ENCODE measurements around the gene FAM174A. TPM values are rescaled to one million over a fixed set of nuclear protein-coding genes. Genes with fewer than 3 reads are reported as not detected.
A peak's percentile ranks its signal among the peaks of the same experiment; 100 is the strongest.

Gene FAM174A
- polyA plus RNA-seq, 3 donors: 5.3 to 11.1 (median 9.2) TPM

GRCh38 chr5:100550531-100551051 is 15.4 kb downstream of the FAM174A start:
- Mint-ChIP-seq H3K4me1 (peaks cover 6% of the 10 kb centered on the region), H3K36me3 (peaks cover 2 to 5% of the 10 kb centered on the region in 2 donors), H3K4me3 (no peak overlapping the region), H3K9me3 (peaks cover 0 to 3% (median 2%) of the 10 kb centered on the region in 7 donors), H3K27ac (peak overlapping the region in 2 of 7 donors; percentile 25 to 60), H3K27me3 (ENCODE audit: low read depth in 3 of 3) (no peaks in the 10 kb centered on the region)
- 67% methylated on average over 1 of the region's 1 CpG for WGBS (ENCODE audit: insufficient coverage)
- no peak overlapping the region for H3K4me2 ChIP-seq (replicated peaks; ENCODE audit: extremely low read depth, low read length, poor library complexity, severe bottlenecking)
- no peaks in the 10 kb centered on the region for H4K20me1 ChIP-seq (ENCODE audit: insufficient read depth, low read length)
- H3K27me3 ChIP-seq (ENCODE audit: control insufficient read depth in 2 of 2, insufficient read depth in 2 of 2, low read length in 2 of 2): no peaks in the 10 kb centered on the region
- intact Hi-C loops (cut with micrococcal nuclease): no loop called here
- DNase-seq: no peak
- no peak overlapping the region for H3K4me3 ChIP-seq (replicated peaks in 1 of 3; ENCODE audit: low read depth in 2 of 3, low read length in 3 of 3)
- no peaks in the 10 kb centered on the region for H3K36me3 ChIP-seq (replicated peaks in 1 of 2; ENCODE audit: control insufficient read depth in 1 of 2, insufficient read depth in 2 of 2, low read length in 2 of 2)
- H3K4me1 ChIP-seq (ENCODE audit: control insufficient read depth in 1 of 2, insufficient read depth in 2 of 2, low read length in 2 of 2): no peaks in the 10 kb centered on the region
- no peak overlapping the region for H3K9ac ChIP-seq (ENCODE audit: insufficient read depth, low read length, poor library complexity, severe bottlenecking)
- no peaks in the 10 kb centered on the region for H3K9me3 ChIP-seq (replicated peaks in 1 of 2; ENCODE audit: control insufficient read depth in 1 of 2, insufficient read depth in 1 of 2, low read length in 2 of 2)
- no peak overlapping the region for H3K27ac ChIP-seq (ENCODE audit: low read depth in 1 of 2, low read length in 2 of 2)
- TF ChIP-seq CTCF (IDR thresholded peaks at IDR 0.05): no peak
- no peaks in the 10 kb centered on the region for H3K79me2 ChIP-seq (ENCODE audit: insufficient read depth, low read length)
- H2AFZ ChIP-seq (ENCODE audit: insufficient read depth, low read depth, low read length, poor library complexity, severe bottlenecking): no peak overlapping the region

GRCh38 chr5:100551183-100551582 is 16.0 kb downstream of the FAM174A start:
- H3K79me2 ChIP-seq (ENCODE audit: insufficient read depth, low read length): no peaks in the 10 kb centered on the region
- H3K36me3 ChIP-seq (replicated peaks in 1 of 2; ENCODE audit: control insufficient read depth in 1 of 2, insufficient read depth in 2 of 2, low read length in 2 of 2): no peaks in the 10 kb centered on the region
- DNase-seq: no peak
- Mint-ChIP-seq H3K27me3 (ENCODE audit: low read depth in 3 of 3) (no peaks in the 10 kb centered on the region), H3K4me3 (no peak overlapping the region), H3K4me1 (peaks cover 6% of the 10 kb centered on the region), H3K27ac (no peak overlapping the region), H3K9me3 (peaks cover under 1 to 5% (median 5%) of the 10 kb centered on the region in 7 donors), H3K36me3 (peaks cover 4 to 6% of the 10 kb centered on the region in 2 donors)
- TF ChIP-seq CTCF (IDR thresholded peaks at IDR 0.05): no peak
- H4K20me1 ChIP-seq (ENCODE audit: insufficient read depth, low read length): no peaks in the 10 kb centered on the region
- H3K4me1 ChIP-seq (ENCODE audit: control insufficient read depth in 1 of 2, insufficient read depth in 2 of 2, low read length in 2 of 2): no peaks in the 10 kb centered on the region
- intact Hi-C loops (cut with micrococcal nuclease): no loop called here
- H2AFZ ChIP-seq (ENCODE audit: insufficient read depth, low read depth, low read length, poor library complexity, severe bottlenecking): no peak overlapping the region
- no peak overlapping the region for H3K9ac ChIP-seq (ENCODE audit: insufficient read depth, low read length, poor library complexity, severe bottlenecking)
- WGBS (ENCODE audit: insufficient coverage): 97% methylated on average over 3 of the region's 3 CpGs
- no peaks in the 10 kb centered on the region for H3K27me3 ChIP-seq (ENCODE audit: control insufficient read depth in 2 of 2, insufficient read depth in 2 of 2, low read length in 2 of 2)
- H3K4me3 ChIP-seq (replicated peaks in 1 of 3; ENCODE audit: low read depth in 2 of 3, low read length in 3 of 3): no peak overlapping the region
- no peaks in the 10 kb centered on the region for H3K9me3 ChIP-seq (replicated peaks in 1 of 2; ENCODE audit: control insufficient read depth in 1 of 2, insufficient read depth in 1 of 2, low read length in 2 of 2)
- H3K27ac ChIP-seq (ENCODE audit: low read depth in 1 of 2, low read length in 2 of 2): no peak overlapping the region
- H3K4me2 ChIP-seq (replicated peaks; ENCODE audit: extremely low read depth, low read length, poor library complexity, severe bottlenecking): no peak overlapping the region
